LNCAP (cell line): ENCODE measurements around the gene CEP89.

Source experiments
- TF ChIP-seq, protein P1 (sequence below): fragments of 450-650 bp; IDR thresholded peaks from 2 replicates; pipeline ENCODE4 v1.5.1; 2017; ENCODE audit warnings: mild to moderate bottlenecking

Gene CEP89

GRCh38 chr19:32858559-32858958 lies 113.2 kb downstream of the CEP89 start:
- TF ChIP-seq, protein P1, sequence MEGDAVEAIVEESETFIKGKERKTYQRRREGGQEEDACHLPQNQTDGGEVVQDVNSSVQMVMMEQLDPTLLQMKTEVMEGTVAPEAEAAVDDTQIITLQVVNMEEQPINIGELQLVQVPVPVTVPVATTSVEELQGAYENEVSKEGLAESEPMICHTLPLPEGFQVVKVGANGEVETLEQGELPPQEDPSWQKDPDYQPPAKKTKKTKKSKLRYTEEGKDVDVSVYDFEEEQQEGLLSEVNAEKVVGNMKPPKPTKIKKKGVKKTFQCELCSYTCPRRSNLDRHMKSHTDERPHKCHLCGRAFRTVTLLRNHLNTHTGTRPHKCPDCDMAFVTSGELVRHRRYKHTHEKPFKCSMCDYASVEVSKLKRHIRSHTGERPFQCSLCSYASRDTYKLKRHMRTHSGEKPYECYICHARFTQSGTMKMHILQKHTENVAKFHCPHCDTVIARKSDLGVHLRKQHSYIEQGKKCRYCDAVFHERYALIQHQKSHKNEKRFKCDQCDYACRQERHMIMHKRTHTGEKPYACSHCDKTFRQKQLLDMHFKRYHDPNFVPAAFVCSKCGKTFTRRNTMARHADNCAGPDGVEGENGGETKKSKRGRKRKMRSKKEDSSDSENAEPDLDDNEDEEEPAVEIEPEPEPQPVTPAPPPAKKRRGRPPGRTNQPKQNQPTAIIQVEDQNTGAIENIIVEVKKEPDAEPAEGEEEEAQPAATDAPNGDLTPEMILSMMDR = no peak

GRCh38 chr19:32858155-32858554 lies 113.6 kb downstream of the CEP89 start:
- TF ChIP-seq, protein P1 = no peak

DNA sequence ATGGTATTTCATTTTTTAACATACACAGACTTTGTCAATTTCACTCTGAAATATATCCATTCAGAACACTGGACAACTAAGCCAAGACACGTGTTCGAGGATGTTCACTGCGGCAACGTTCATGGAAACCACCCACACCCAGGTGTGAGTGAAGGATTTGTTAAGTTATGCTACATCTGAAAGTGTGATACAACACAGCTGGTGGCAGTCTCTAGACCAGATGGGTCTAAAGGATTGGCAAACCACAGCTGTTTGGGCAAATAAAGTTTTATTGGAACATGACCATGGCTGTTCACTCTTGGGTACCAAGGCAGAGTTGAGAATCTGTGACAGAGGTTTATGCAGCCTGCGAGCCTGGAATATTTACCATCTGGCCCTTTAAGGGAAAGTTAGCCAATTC lies 114.2 kb downstream of the CEP89 start:
- TF ChIP-seq, protein P1 = no peak

- TF ChIP-seq, protein P1 = no peak
Measured at GRCh38 chr19:32852216-32852615, 119.5 kb downstream of the CEP89 start.

GRCh38 chr19:32843716-32844245 lies 128.0 kb downstream of the CEP89 start:
- TF ChIP-seq, protein P1 = no peak

DNA sequence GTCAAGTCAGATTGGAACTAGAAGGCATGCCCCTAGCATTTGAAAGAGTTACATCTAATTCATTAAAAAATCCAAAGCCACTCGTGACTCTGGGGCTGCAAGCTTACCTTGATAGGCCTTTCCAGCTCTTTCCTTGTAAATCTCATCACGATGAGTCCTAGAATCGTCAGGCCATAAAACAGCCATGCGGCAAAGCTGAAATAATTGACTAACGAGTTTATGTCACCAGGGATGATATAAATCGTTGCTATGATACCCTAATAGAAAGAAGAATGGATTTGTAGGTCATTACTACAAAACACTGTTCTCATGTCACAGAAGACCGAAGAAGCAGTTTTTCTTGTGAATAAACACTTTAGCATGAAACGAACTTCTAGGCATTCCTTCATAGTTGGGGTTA lies 129.7 kb downstream of the CEP89 start:
- TF ChIP-seq, protein P1 = no peak

- TF ChIP-seq, protein P1 = no peak
Measured at GRCh38 chr19:32837531-32837930, 134.2 kb downstream of the CEP89 start.

GRCh38 chr19:32831611-32832010 lies 140.1 kb downstream of the CEP89 start:
- TF ChIP-seq, protein P1 = no peak
